Measurements from ENCODE around the gene EML1.

- TF ChIP-seq EP300 (IDR thresholded peaks at IDR 0.05) (no peak), CTCF (IDR thresholded peaks at IDR 0.05) (no peak)
Observed at GRCh38 chr14:99991331-99991730, 198.1 kb downstream of the EML1 start.

All from stomach (tissue), 4 donors.